ENCODE data around the gene TMEM176B. TPM values are rescaled to one million over a fixed set of nuclear protein-coding genes. Genes with fewer than 3 reads are reported as not detected.

Gene TMEM176B
- total RNA-seq, 2 donors from 2014 or later: 21.0 to 25.2 TPM

- Histone ChIP-seq H3K4me1 (ENCODE audit: control insufficient read depth in 1 of 2, low read depth in 2 of 2) (no peaks in the 10 kb centered on the region), H3K9me3 (no peaks in the 10 kb centered on the region), H3K36me3 (no peaks in the 10 kb centered on the region), H3K27ac (no peak overlapping the region), H3K27me3 (replicated peaks; ENCODE audit: insufficient read depth) (no peaks in the 10 kb centered on the region), H3K4me3 (no peak overlapping the region)
- no peak for TF ChIP-seq CTCF (IDR thresholded peaks at IDR 0.05)
- ATAC-seq (ENCODE audit: insufficient number of reproducible peaks, low FRiP score, low read depth) (no peak), DNase-seq (ENCODE audit: low spot score) (no peak)
Measured at GRCh38 chr7:150847536-150847935, 47.4 kb upstream of the TMEM176B start.

- no peak for TF ChIP-seq CTCF (IDR thresholded peaks at IDR 0.05)
- Histone ChIP-seq H3K27me3 (replicated peaks; ENCODE audit: insufficient read depth) (no peaks in the 10 kb centered on the region), H3K9me3 (no peaks in the 10 kb centered on the region), H3K4me1 (ENCODE audit: control insufficient read depth in 1 of 2, low read depth in 2 of 2) (no peaks in the 10 kb centered on the region), H3K36me3 (no peaks in the 10 kb centered on the region), H3K4me3 (no peak overlapping the region), H3K27ac (no peak overlapping the region)
- ATAC-seq (ENCODE audit: insufficient number of reproducible peaks, low FRiP score, low read depth): no peak
- DNase-seq (ENCODE audit: low spot score): no peak
Measured at GRCh38 chr7:150846291-150847115, 46.3 kb upstream of the TMEM176B start.

GRCh38 chr7:150845421-150845861, 45.3 kb upstream of the TMEM176B start:
- no peak overlapping the region for H3K27ac ChIP-seq
- no peak overlapping the region for H3K4me3 ChIP-seq
- no peak for TF ChIP-seq CTCF (IDR thresholded peaks at IDR 0.05)
- DNase-seq (ENCODE audit: low spot score) (no peak), ATAC-seq (ENCODE audit: insufficient number of reproducible peaks, low FRiP score, low read depth) (no peak)
- no peaks in the 10 kb centered on the region for H3K27me3 ChIP-seq (replicated peaks; ENCODE audit: insufficient read depth)
- H3K36me3 ChIP-seq: no peaks in the 10 kb centered on the region
- H3K4me1 ChIP-seq (ENCODE audit: control insufficient read depth in 1 of 2, low read depth in 2 of 2): no peaks in the 10 kb centered on the region
- H3K9me3 ChIP-seq: no peaks in the 10 kb centered on the region

GRCh38 chr7:150842716-150843115, 42.6 kb upstream of the TMEM176B start:
- Histone ChIP-seq H3K4me1 (ENCODE audit: control insufficient read depth in 1 of 2, low read depth in 2 of 2) (no peaks in the 10 kb centered on the region), H3K36me3 (no peaks in the 10 kb centered on the region), H3K9me3 (no peaks in the 10 kb centered on the region), H3K4me3 (no peak overlapping the region), H3K27ac (no peak overlapping the region), H3K27me3 (replicated peaks; ENCODE audit: insufficient read depth) (no peaks in the 10 kb centered on the region)
- ATAC-seq (ENCODE audit: insufficient number of reproducible peaks, low FRiP score, low read depth) (no peak), DNase-seq (ENCODE audit: low spot score) (no peak)
- no peak for TF ChIP-seq CTCF (IDR thresholded peaks at IDR 0.05)

GRCh38 chr7:150842018-150842417, 41.9 kb upstream of the TMEM176B start:
- H3K36me3 ChIP-seq: no peaks in the 10 kb centered on the region
- no peak overlapping the region for H3K4me3 ChIP-seq
- no peaks in the 10 kb centered on the region for H3K27me3 ChIP-seq (replicated peaks; ENCODE audit: insufficient read depth)
- DNase-seq (ENCODE audit: low spot score) (no peak), ATAC-seq (ENCODE audit: insufficient number of reproducible peaks, low FRiP score, low read depth) (no peak)
- H3K27ac ChIP-seq: no peak overlapping the region
- TF ChIP-seq CTCF (IDR thresholded peaks at IDR 0.05): no peak
- H3K9me3 ChIP-seq: no peaks in the 10 kb centered on the region
- H3K4me1 ChIP-seq (ENCODE audit: control insufficient read depth in 1 of 2, low read depth in 2 of 2): no peaks in the 10 kb centered on the region
